SK-MEL-5 (cell line): Measurements from ENCODE around the gene HSPG2. TPM values are rescaled to one million over a fixed set of nuclear protein-coding genes. Genes with fewer than 3 reads are reported as not detected.
"Not testable (repeated sequence)": the region's sequence is repeated elsewhere in the genome, so short reads cannot be mapped to it uniquely, and the experiment has no call there.

ENCODE experiments used
- DNase-seq: peaks from one replicate; pipeline ENCODE4 v3.0.0-alpha.2; 2016; ENCODE audit warnings: low read depth, low spot score
- in situ Hi-C: cut with HindIII; loops from 2 replicates; pipeline ENCODE4 v1.10.0; 2016; ENCODE audit warnings: low sequenced_read_pairs, high pct_unique_total_duplicates, low pct_unique_long_range_greater_than_20kb
- total RNA-seq: library from RNA; depleted of rRNA; stranded (reverse); fragments of >200 nt; shearing (Covaris generic); gene quantifications from 2 replicates; pipeline ENCODE4 v1.2.3, GENCODE V29; 2014

Gene HSPG2
- total RNA-seq, 1 experiment from 2014 or later = 7.2 TPM

DNA sequence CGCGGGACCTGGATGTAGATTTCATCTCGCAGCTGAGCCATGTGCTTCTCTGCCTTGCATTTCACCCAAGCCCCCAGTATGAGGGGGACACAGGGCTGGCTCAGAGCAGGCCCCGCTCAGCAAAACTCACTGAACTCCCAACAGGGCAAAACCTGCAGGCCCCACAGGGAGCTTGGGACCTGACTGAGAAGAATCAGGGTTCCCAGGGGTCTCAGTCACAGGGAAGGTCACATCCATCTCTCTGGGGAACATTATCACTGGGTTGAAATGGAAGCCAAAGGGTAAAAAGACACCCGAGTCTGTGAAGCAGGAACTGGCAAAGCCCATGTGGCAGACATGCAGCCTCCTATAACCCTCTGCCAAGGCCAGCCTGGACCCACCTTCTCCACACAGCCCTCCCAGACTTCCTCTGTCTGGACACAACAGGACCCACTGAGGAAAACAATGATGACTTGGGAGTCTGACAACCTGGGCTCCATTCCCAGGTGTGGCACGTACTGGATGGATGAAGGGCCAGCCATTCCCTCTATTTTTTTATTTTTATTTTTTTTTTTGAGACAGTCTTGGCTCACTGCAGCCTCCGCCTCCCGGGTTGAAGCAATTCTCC lies 11.7 kb downstream of the HSPG2 start:
- in situ Hi-C loops = no loop called here

DNA sequence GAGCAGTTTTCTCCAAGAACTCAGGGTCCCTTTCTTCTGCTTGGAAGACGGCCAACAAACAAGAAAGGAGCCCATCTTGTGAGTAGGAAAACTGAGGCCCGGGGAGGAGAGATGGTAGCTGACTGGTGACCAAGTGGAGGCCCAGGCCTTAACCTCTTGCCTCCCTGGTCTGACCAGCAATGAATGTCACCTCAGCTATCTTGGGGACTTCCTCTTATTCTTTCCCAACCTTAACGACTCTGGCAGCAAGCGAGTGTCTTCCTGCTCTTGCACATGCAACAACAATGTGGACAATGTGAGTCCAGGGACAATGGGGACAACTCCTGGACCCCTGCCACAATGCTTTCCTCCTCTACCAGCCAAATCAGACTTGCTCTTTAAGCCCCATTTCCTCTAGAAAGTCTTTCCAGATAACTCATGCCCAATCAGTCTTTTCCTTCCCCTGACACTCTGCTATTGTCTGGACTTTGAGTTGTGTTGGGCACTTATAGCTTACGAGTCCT lies 12.6 kb downstream of the HSPG2 start:
- in situ Hi-C loops = no loop called here
- DNase-seq = no peak

More for the DNA sequence above, 11.7 kb downstream of the HSPG2 start:
- DNase-seq = no peak

DNA sequence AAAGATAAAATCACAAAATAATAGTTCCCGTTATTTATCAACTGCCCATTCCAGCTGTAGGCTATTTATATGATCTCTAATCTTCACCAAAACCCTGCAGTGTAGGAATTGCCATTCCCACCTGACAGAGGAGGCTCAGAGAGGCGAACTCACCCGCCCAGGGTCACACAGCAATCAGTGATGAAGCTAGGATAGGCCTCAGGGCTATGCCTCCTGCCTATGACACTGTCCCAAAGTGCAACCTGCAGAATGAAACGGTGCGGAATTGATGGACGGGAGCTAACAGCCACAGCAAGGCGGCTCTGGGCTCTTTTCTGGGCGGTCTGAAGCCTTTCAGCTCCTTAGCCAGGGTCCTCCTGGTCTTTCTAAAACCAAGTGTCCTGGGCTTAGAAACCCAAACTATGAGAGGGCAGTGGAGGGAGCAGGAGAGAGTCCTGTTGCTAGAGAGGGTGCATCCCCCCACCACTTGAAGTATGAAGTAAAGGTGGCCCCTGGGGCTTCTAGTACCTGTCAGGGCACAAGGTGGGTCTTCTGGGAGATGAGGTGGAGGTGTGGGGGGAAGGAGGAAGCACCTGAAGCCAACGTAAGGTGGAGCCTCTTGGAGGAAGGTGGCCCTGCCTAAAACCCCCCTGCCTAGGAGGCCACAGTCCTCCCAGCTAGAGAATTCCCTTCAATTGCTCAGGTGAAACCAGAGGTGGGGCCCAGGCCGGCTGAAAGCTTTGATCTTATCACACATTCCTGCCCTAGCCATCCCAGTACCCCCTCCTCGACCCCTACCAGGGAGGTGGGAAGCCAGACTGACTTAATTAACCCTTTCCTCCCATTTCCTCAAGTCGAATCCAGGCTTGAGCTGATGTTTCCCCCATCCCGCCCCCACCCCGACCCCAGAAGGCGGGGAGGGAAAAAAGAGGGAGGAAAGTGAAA lies 14.8 kb downstream of the HSPG2 start:
- DNase-seq = no peak
- in situ Hi-C loops = no loop called here

DNA sequence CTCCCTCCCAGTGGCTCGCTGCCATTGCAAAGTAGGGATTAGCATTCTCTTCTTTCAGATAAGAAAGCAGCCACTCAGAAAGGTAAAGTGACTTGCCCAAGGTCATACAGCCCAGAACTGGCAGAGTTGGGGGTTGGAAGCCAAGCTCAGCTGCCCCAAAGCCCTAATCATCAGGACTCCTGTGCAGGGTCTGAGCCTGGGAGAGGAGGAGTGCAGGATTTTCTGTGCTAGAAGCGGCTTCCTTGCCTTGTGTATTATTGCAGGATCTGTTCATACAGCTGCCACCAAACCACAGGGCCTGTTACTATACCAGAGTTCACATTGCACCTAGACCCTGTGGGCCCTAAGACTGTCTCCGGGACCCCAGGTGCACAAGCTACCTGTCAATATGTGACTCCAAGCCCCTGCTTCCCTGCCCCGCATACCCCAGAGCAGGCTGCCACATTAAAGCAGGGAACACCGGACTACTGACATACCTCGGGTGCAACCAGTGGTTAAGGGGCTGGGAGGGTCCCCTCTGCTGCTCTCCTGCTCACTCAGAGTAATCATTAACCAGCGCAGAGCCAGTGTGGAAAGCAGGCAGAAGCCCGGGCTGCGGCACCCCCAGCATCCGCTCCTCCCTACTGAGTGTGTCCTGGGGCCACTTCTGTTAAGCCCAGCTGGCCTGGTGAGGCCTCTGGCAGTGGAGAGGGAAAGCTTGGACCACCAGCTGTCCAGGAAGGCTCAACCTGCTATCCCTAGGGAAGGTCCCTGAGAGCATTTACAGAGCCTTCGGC lies 15.8 kb downstream of the HSPG2 start:
- no peak for DNase-seq
- in situ Hi-C loops = no loop called here

DNA sequence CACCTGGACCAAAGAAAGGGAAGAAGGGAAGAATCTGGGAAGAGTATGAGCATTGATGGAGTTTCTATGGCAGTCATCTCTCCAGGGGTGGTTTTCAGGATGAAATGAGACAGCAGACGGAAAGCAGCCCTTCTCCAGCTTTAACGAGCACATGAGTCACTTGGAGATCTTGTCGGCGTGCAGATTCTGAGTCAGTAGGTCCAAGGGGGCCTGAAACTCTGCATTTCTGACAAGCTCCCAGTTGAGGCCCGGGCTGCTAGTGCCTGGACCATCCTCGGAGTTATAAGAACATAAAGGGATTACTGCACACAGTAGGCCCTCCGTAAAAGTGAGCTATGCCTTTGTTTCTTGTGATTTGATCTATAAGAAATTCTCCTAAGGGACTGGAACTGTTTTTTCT lies 17.6 kb downstream of the HSPG2 start:
- no peak for DNase-seq
- in situ Hi-C loops = no loop called here

DNA sequence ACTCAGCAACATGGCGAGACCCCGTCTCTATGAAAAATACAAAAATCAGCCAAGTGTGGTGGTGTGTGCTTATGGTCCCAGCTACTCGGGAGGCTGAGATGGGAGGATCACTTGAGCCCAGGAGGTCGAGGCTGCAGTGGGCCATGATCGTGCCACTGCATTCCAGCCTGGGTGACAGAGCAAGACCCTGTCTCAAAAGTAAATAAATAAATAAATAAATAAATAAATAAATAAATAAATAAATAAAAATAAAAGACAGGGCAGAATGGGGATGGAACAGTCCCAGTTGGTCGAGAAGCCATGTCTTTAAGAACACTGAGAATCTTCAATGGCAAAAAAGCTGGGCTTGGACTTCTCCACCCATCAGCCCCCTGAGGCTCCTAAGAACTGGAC lies 19.9 kb downstream of the HSPG2 start:
- in situ Hi-C loops, DNase-seq: not testable (repeated sequence)

DNA sequence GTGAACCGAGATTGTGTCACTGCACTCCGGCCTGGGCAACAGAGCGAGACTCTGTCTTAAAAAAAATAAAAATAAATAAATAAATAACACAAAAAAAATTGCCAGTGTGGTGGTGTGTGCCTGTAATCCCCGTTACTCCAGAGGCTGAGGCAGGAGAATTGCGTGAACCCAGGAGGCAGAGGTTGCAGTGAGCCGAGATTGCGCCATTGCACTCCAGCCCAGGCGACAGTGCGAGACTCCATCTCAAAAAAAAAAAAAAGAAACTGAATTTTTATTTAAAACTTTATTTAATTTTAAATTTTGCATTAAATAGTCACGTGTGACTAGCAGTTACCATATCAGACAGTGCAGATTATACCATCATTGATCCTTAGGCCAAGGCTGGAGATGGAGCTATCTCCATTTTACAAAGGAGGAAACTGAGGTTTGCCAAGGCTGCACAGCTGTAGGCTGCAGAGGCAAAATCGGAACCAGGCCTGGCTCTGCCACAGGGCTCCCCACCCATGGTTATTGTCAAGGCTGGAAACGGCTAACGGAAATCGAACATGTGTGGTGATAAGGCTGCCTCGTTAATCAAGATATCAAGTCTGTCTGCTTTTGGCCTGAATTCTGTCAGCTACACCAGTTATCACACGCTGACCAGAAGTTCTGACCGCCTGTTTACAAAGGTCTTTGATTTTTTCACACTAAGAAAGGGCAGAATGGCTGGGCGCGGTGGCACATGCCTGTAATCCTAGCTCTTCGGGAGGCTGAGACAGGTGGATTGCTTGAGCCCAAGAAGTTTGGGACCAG lies 20.5 kb downstream of the HSPG2 start:
- in situ Hi-C loops = no loop called here
- DNase-seq = no peak

DNA sequence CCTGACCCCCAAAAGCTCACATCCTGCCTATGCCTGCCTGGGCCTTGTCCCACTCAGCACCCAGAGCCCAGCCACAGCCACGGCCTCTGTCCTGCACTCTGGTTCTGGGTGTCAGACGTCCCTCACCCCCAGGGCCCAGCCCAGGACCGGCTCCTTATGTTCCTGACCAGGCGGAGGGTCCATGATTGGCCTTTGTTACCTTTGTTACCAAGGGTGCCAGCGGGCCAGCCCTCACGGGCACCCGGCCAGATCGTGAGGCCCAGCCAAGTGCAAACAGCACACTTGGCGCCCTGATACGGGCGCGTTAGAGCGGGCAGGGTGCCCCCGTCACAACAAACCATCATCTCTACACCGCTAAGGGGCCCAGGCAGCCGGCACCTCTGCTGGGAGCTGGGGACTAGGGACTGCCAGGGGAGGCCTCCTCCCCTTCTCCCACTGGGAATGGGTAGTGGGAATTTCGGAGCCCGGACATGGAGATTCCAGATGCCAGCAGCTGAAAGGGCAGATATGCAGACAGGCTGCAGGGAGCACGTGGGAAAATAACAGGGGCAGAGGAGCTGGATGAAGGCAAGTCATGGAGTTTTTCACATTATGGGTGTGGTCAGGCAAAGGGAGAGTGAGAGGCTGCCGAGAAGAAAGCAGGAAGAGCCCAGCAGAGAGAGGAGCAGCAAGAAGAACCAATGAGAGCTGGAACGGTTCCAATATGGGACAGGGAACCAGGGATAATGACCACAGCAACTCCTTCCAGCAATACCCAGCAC lies 22.1 kb downstream of the HSPG2 start:
- no peak for DNase-seq
- in situ Hi-C loops = no loop called here

DNA sequence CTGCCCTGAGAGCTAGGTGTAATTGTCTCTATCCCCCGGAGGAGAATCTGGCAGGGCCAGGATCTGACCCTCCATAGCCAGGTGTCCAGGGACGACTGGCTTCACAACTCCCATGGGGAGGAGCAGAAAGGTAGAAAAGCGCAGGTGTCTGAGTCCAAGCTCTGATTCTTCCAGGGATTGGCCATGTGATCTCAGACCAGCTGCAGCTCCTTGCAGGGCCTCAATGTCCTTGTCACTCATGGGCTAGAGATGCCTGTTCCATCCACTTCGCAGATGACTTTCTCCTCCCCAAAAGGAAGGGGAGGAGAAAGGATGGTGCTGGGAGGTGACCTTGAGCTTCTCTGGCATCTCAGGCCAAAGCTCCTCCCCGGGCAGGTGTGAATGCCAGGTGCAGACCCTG lies 22.7 kb downstream of the HSPG2 start:
- DNase-seq = no peak
- in situ Hi-C loops = no loop called here

DNA sequence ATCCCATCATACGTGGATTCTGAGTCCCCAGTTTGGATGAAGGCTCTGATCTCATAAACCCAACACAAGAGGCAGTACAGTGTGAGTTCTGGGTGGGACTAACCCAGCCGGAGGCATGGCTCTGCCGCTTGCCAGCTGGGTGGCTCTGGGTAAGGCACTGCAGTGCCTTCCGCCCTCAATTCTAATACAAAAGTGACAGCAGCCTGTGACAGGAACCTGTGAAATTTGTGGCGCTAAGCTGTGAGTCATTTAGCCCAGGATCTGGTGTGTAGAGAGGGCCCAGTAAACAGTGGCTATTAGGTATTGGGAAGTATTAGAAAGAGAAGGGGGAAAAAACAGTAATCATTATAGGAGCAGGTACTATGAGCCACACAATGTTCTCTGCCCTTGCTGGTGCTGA lies 23.3 kb downstream of the HSPG2 start:
- in situ Hi-C loops = no loop called here

DNA sequence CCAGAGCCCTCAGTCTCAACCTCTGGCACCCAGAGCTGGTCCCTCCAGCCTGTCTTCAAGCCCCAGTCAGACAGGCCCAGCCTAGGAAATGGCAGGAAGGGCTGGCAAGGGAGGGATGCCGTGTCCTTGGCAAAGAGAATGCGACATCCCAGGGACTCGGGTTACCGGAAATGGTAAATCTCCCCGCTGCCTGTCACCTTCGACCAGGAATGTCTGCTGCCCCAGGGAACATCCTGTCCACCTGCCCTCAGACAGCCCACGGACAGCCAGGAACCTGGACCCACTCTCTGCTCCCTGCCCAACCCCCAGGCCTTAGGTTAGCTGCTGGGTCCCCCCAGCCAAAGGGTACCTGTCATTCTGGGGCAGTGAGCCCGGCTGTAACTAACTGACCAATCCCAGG lies 23.9 kb downstream of the HSPG2 start:
- no peak for DNase-seq
- in situ Hi-C loops = no loop called here

More for the DNA sequence above, 23.3 kb downstream of the HSPG2 start:
- DNase-seq = no peak

DNA sequence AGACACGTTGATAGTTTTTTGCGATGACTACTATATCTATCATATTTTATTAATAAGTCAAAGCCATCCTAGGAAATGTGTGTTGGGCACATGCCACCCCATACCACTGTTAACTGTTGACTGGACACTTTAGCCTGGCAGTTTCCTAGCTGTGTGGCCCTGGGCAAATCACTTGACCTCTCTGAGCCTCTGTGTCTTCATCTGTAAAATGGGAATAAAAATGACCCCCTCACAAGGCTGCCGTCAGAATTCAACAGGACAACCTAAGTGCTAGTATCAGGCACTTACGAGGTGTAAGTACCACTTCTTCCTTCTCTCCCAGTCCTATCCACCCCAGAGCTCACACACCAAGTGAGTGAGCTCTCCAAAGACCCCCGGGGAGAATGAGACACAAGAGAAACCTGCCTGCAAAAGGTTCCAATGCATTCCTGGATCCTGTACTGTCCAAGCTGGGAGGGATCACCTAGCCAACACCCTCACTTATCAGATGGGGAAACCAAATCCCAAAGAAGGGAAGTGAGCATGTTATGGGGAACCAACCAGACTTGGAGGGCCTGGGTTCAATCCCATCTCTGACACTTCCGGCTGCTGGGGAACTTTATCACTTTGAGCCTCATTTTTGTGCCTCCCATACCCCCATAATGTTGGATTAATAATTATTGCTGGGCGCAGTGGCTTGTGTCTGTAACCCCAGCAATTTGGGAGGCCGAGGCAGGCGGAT lies 24.9 kb downstream of the HSPG2 start:
- DNase-seq = no peak
- in situ Hi-C loops = no loop called here

DNA sequence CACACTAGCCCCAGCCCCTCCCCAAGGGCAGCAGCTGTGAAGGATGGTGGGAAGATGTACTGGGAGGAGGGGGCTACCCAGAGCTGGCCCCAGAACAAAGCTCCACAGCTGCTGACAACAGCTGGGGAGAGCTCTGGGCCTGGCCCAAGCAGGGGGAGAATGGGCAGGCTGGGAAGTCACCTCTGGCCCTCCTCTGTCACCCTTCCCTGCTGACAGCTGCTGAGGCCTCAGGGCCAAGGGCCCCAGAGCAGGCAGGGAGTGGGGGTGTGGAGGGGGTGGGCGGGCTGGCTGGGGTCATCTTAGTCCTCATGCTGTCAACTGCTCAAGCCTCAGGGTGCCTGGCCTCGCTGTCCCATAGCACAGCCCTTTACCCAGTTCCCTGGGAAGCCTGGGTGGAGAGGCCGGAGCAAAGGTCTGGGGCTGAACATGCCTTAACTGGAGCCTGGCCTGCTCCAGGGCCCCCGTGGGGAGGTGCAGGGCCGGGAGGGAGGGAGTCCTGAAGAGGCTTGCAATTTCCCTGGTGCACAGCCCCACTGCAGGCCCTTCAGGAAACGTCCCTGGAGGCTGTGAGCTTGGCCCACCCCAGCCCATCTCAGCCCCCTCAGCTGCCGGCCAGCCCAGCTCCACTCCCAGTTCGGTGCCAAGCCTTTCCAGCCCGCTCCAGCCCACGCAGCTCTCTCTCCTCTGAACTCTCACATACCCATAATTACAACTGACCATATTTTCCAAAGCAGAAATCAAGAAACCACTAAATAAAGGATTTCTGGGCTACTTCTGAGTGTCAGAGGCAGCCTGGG lies 25.7 kb downstream of the HSPG2 start:
- in situ Hi-C loops = no loop called here
- no peak for DNase-seq

DNA sequence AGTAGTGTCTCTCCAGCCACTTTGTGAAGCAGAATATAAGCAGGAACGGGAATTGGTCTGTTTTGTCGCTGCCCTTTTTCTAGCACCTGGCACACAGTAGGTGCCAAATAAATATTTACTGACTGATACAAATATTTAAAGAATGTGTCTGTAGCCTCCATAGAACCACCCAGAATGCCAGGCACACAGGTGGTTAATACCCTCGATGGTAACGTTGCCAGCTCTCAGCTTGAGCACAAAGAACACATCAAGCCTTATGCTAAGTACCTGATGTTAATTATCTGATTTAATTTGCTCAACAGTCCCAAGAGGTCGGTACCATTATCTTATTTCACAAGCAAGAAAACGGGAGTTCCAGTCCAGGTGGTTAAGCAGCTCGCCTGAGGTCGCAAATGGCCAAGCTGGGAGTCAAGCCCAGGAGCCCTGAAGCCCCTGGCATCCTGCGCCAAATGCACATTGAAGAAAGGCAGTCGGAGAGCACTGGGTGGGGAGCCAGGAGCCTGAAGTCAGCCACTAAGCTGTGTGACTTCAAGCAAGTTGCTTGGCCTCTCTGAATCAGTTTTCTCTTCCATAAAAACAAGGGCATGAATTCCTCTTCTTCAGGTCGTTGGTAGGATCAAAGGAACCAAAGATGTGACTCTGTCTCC lies 26.4 kb downstream of the HSPG2 start:
- in situ Hi-C loops = no loop called here
- no peak for DNase-seq
